K562 (cell line): ENCODE measurements around the gene SPTLC2. TPM values are rescaled to one million over a fixed set of nuclear protein-coding genes. Genes with fewer than 3 reads are reported as not detected.

Experiments used
- CBX2 ChIP-seq: fragments of 200-600 bp; sonication (generic); IDR thresholded peaks from one replicate; pipeline ENCODE4 v1.6.1; 2012; ENCODE audit warnings: mild to moderate bottlenecking, low read length, inconsistent platforms; ENCODE audit not compliant: insufficient read depth, poor library complexity, severe bottlenecking
- CHD2 ChIP-seq: IDR thresholded peaks from 2 replicates; pipeline ENCODE4 v1.6.1; 2011; ENCODE audit warnings: low read depth, low read length
- CREB1 ChIP-seq, 2 experiments: sonication (generic) in 1 of 2; formaldehyde crosslinking in 1 of 2; IDR thresholded peaks; 2 replicates each; pipeline versions ENCODE4 v1.6.1 to v1.8.0; 2012 to 2022; ENCODE audit warnings: inconsistent platforms in 1 of 2, mild to moderate bottlenecking in 1 of 2, missing genetic modification reagents in 1 of 2, moderate library complexity in 1 of 2
- FOXK2 ChIP-seq, 2 experiments: fragments of 450-650 bp; IDR thresholded peaks in 1 of 2; conservative IDR thresholded peaks in 1 of 2; 2 replicates each; pipeline ENCODE4 v1.6.1; 2016; ENCODE audit warnings: low read depth in 2 of 2, mild to moderate bottlenecking in 1 of 2
- HMG20A ChIP-seq: fragments of 450-650 bp; formaldehyde crosslinking; conservative IDR thresholded peaks from 2 replicates; pipeline ENCODE4 v1.4.0; 2020; ENCODE audit warnings: mild to moderate bottlenecking, mixed read lengths
- MEF2A ChIP-seq: IDR thresholded peaks from 2 replicates; pipeline ENCODE4 v1.6.1; 2011; ENCODE audit warnings: low read depth, mild to moderate bottlenecking, low read length, moderate library complexity; ENCODE audit not compliant: control insufficient read depth
- RFX5 ChIP-seq: IDR thresholded peaks from 2 replicates; pipeline ENCODE4 v1.6.1; 2011; ENCODE audit warnings: low read depth, mild to moderate bottlenecking, improper control_type of control experiment, low read length
- SIRT6 ChIP-seq: IDR thresholded peaks from one replicate; pipeline ENCODE4 v1.6.1; 2012; ENCODE audit warnings: low read depth, mild to moderate bottlenecking, control low read depth, inconsistent platforms, low read length, moderate library complexity
- TOE1 ChIP-seq, 2 experiments: fragments of 450-650 bp in 1 of 2; sonication (generic) in 1 of 2; formaldehyde crosslinking in 1 of 2; IDR thresholded peaks; 2 replicates each; pipeline versions ENCODE4 v1.7.1 to v1.8.0; 2016 to 2022; ENCODE audit warnings: borderline replicate concordance in 2 of 2, mild to moderate bottlenecking in 2 of 2, antibody characterized with exemption in 1 of 2, inconsistent platforms in 1 of 2, low read depth in 1 of 2, missing genetic modification reagents in 1 of 2, moderate library complexity in 1 of 2
- ZKSCAN1 ChIP-seq: fragments of 150-350 bp; IDR thresholded peaks from 2 replicates; pipeline ENCODE4 v1.6.1; 2016; ENCODE audit warnings: low read depth, low read length
- ZNF57 ChIP-seq: fragments of 450-650 bp; formaldehyde crosslinking; IDR thresholded peaks from 2 replicates; pipeline ENCODE4 v1.4.0; 2020; ENCODE audit warnings: mild to moderate bottlenecking, moderate library complexity
- ZNF77 ChIP-seq: fragments of 250-450 bp; sonication (Bioruptor Pico); IDR thresholded peaks from 2 replicates; pipeline ENCODE4 v1.5.0; 2020
- polyA plus RNA-seq, 8 experiments: library from polyadenylated mRNA; depleted of rRNA in 4 of 8; stranded (reverse) in 5 of 8; unstranded in 3 of 8; fragments of >200 nt; fragmentation: Nextera tagmentation in 2 of 8; fragmentation: Illumina TruSeq in 1 of 8; extraction: Ambion mirVana in 2 of 8; extraction: Trizol in 1 of 8; gene quantifications; 2 replicates each; pipeline versions ENCODE4 v1.2.1 to v1.2.3, GENCODE V29; 2011 to 2014; ENCODE audit warnings: inconsistent platforms in 1 of 8, missing spikeins in 1 of 8
- total RNA-seq, 7 experiments: library from RNA; depleted of rRNA in 6 of 7; stranded (reverse); fragments of >200 nt in 6 of 7; fragmentation: Illumina TruSeq in 2 of 7; extraction: Trizol in 2 of 7; gene quantifications; 2 replicates each; pipeline versions ENCODE4 v1.2.1 to v1.2.3, GENCODE V29; 2011 to 2021; ENCODE audit warnings: low replicate concordance in 1 of 7
- TF ChIP-seq, protein P1 (sequence below): IDR thresholded peaks from 3 replicates; pipeline ENCODE4 v1.6.1; 2011; ENCODE audit warnings: borderline replicate concordance, mild to moderate bottlenecking, moderate library complexity; ENCODE audit not compliant: insufficient read length; ENCODE audit errors: extremely low read depth
- TF ChIP-seq, protein P2 (sequence below), 2 experiments: fragments of 450-650 bp; conservative IDR thresholded peaks; 2 replicates each; pipeline ENCODE4 v1.6.1; 2017; ENCODE audit warnings: mild to moderate bottlenecking in 2 of 2, moderate library complexity in 2 of 2
- TF ChIP-seq, protein P3 (sequence below): sonication (generic); formaldehyde crosslinking; IDR thresholded peaks from 2 replicates; pipeline ENCODE4 v1.9.0; 2022; ENCODE audit warnings: mild to moderate bottlenecking, missing genetic modification reagents
- TF ChIP-seq, protein P4 (sequence below): sonication (generic); formaldehyde crosslinking; IDR thresholded peaks from 2 replicates; pipeline ENCODE4 v1.8.1; 2023; ENCODE audit warnings: mild to moderate bottlenecking, missing genetic modification reagents

Gene SPTLC2
- total and polyA plus RNA-seq, 9 of the 15 experiments (the other 6 are each of a cell fraction or from before 2014, with no cell fraction given), result 4.5 to 30.4 (median 14.0) TPM

DNA sequence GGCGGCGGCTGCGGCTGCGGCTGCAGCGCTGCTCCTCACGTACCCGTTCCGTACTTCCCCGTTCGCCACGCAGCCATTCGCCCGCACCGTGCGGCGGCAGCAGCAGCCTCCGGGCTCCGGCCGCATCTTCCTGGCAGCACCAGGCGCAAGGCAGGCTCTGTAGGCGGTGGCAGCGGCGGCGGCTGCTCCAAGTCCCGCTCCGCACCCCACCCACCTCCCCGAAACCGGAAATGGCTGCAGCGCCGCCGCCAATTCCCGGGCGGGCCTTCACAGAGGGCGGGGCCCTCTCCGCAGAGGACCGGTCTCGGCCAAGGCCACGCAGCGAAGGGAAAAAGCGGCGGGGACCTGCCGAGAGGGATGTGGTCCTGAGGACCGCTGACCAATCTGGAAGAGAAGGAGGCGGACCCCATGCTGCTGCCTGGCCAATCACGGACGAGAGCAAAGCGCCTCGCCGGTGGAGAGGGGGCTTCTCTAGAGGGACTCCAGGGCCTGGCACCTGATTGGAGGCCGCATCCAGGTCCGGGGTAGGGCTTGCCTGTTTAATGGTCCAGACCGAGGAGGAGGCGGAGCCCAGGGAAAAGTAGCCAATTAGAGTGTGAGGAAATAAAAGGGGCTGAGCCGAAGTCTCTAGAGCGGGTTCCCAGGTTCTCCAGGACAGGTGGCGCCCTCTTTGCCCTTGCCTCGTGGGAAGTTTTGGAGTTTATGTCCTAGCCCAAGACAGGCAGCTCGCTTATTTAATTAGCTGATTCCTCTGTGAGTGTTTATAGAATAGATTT is at the start of gene SPTLC2 (continued):
- TF ChIP-seq CREB1 (IDR thresholded peaks at IDR 0.05) (0 out of 2 replicates have a peak, but pooled peaks have one; percentile 14), CREB1 (CRISPR knock-in tag; IDR thresholded peaks at IDR 0.05) (0 out of 2 replicates have a peak, but pooled peaks have one; percentile 18), ZNF77 (no peak), ZKSCAN1 (no peak), CHD2 (peak; percentile 85), FOXK2 (conservative IDR thresholded peaks at IDR 0.05 in 1 of 2, IDR thresholded peaks at IDR 0.05 in 1 of 2; ENCODE audit: low read depth in 2 of 2) (no peak; a peak in 1 of 4 replicates), TOE1 (IDR thresholded peaks at IDR 0.05; ENCODE audit: borderline replicate concordance) (no peak), TOE1 (CRISPR knock-in tag; IDR thresholded peaks at IDR 0.05; ENCODE audit: borderline replicate concordance, low read depth) (no peak), CBX2 (no peak), MEF2A (no peak), RFX5 (no peak), SIRT6 (no peak), HMG20A (CRISPR knock-in tag) (no peak), ZNF57 (CRISPR knock-in tag) (no peak)
- TF ChIP-seq, protein P1, sequence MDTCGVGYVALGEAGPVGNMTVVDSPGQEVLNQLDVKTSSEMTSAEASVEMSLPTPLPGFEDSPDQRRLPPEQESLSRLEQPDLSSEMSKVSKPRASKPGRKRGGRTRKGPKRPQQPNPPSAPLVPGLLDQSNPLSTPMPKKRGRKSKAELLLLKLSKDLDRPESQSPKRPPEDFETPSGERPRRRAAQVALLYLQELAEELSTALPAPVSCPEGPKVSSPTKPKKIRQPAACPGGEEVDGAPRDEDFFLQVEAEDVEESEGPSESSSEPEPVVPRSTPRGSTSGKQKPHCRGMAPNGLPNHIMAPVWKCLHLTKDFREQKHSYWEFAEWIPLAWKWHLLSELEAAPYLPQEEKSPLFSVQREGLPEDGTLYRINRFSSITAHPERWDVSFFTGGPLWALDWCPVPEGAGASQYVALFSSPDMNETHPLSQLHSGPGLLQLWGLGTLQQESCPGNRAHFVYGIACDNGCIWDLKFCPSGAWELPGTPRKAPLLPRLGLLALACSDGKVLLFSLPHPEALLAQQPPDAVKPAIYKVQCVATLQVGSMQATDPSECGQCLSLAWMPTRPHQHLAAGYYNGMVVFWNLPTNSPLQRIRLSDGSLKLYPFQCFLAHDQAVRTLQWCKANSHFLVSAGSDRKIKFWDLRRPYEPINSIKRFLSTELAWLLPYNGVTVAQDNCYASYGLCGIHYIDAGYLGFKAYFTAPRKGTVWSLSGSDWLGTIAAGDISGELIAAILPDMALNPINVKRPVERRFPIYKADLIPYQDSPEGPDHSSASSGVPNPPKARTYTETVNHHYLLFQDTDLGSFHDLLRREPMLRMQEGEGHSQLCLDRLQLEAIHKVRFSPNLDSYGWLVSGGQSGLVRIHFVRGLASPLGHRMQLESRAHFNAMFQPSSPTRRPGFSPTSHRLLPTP, result no peak
- TF ChIP-seq, protein P2, sequence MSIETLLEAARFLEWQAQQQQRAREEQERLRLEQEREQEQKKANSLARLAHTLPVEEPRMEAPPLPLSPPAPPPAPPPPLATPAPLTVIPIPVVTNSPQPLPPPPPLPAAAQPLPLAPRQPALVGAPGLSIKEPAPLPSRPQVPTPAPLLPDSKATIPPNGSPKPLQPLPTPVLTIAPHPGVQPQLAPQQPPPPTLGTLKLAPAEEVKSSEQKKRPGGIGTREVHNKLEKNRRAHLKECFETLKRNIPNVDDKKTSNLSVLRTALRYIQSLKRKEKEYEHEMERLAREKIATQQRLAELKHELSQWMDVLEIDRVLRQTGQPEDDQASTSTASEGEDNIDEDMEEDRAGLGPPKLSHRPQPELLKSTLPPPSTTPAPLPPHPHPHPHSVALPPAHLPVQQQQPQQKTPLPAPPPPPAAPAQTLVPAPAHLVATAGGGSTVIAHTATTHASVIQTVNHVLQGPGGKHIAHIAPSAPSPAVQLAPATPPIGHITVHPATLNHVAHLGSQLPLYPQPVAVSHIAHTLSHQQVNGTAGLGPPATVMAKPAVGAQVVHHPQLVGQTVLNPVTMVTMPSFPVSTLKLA (conservative IDR thresholded peaks at IDR 0.05), result peak; percentile 22 to 57; a peak in 2 of 4 replicates
- TF ChIP-seq, protein P3, sequence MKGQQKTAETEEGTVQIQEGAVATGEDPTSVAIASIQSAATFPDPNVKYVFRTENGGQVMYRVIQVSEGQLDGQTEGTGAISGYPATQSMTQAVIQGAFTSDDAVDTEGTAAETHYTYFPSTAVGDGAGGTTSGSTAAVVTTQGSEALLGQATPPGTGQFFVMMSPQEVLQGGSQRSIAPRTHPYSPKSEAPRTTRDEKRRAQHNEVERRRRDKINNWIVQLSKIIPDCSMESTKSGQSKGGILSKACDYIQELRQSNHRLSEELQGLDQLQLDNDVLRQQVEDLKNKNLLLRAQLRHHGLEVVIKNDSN (CRISPR knock-in tag), result peak; percentile 90
- TF ChIP-seq, protein P4, sequence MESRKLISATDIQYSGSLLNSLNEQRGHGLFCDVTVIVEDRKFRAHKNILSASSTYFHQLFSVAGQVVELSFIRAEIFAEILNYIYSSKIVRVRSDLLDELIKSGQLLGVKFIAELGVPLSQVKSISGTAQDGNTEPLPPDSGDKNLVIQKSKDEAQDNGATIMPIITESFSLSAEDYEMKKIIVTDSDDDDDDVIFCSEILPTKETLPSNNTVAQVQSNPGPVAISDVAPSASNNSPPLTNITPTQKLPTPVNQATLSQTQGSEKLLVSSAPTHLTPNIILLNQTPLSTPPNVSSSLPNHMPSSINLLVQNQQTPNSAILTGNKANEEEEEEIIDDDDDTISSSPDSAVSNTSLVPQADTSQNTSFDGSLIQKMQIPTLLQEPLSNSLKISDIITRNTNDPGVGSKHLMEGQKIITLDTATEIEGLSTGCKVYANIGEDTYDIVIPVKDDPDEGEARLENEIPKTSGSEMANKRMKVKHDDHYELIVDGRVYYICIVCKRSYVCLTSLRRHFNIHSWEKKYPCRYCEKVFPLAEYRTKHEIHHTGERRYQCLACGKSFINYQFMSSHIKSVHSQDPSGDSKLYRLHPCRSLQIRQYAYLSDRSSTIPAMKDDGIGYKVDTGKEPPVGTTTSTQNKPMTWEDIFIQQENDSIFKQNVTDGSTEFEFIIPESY (CRISPR knock-in tag), result no peak
